SU-DHL-6 (cell line): ENCODE measurements around the gene SPTAN1.

Experiments
- H2AFZ ChIP-seq: fragments of 200-600 bp; sonication (generic); 2 replicates; pipeline ENCODE4 v1.6.1; 2014; ENCODE audit warnings: low read depth, mild to moderate bottlenecking, moderate library complexity, mixed read lengths, antibody characterized with exemption, low read length; ENCODE audit not compliant: severe bottlenecking
- H3F3A ChIP-seq: fragments of 200-600 bp; shearing (Covaris generic); 2 replicates; pipeline ENCODE4 v1.6.0; 2016; ENCODE audit warnings: antibody characterized with exemption, mild to moderate bottlenecking; ENCODE audit not compliant: insufficient read depth
- H3K27ac ChIP-seq: fragments of 200-600 bp; sonication (generic); 2 replicates; pipeline ENCODE4 v1.5.1; 2016; ENCODE audit warnings: low read depth, mild to moderate bottlenecking, low read length, moderate library complexity, mixed read lengths
- H3K27me3 ChIP-seq: fragments of 200-600 bp; sonication (generic), shearing (Covaris generic); 2 replicates; pipeline ENCODE4 v1.6.0; 2014; ENCODE audit warnings: mild to moderate bottlenecking, low read length
- H3K36me3 ChIP-seq: fragments of 200-600 bp; sonication (generic); 2 replicates; pipeline ENCODE4 v1.6.1; 2014; ENCODE audit warnings: mild to moderate bottlenecking, low read length, mixed read lengths
- H3K4me2 ChIP-seq: fragments of 300-600, 200-600 bp; shearing (Covaris generic), sonication (generic); 2 replicates; pipeline ENCODE4 v1.6.0; 2014; ENCODE audit warnings: low read length, low read depth, mild to moderate bottlenecking; ENCODE audit not compliant: poor library complexity, severe bottlenecking
- H3K4me3 ChIP-seq: fragments of 200-600 bp; sonication (generic); 2 replicates; pipeline ENCODE4 v1.5.1; 2014; ENCODE audit warnings: antibody characterized with exemption, low read length, mild to moderate bottlenecking, mixed read lengths; ENCODE audit not compliant: insufficient read depth, poor library complexity, severe bottlenecking
- H3K79me2 ChIP-seq: fragments of 200-600 bp; sonication (generic); 2 replicates; pipeline ENCODE4 v1.6.1; 2014; ENCODE audit warnings: mild to moderate bottlenecking, low read length, moderate library complexity; ENCODE audit not compliant: insufficient read depth
- H3K9ac ChIP-seq: fragments of 200-600 bp; sonication (generic); 2 replicates; pipeline ENCODE4 v1.7.0; 2014; ENCODE audit warnings: mild to moderate bottlenecking, low read length
- H3K9me2 ChIP-seq: fragments of 200-600 bp; sonication (generic); replicated peaks from 2 replicates; pipeline ENCODE4 v1.6.1; 2014; ENCODE audit warnings: low read length; ENCODE audit not compliant: insufficient read depth
- H3K9me3 ChIP-seq: fragments of 200-600 bp; sonication (generic); 2 replicates; pipeline ENCODE4 v1.6.1; 2014; ENCODE audit warnings: low read length, mixed read lengths; ENCODE audit not compliant: insufficient read depth
- H4K20me1 ChIP-seq: fragments of 200-600 bp; sonication (generic); 2 replicates; pipeline ENCODE4 v1.6.1; 2014; ENCODE audit warnings: low read depth, mild to moderate bottlenecking, antibody characterized with exemption, low read length, moderate library complexity, mixed read lengths
- EZH2phosphoT487 ChIP-seq: fragments of 200-600 bp; sonication (generic), shearing (Covaris generic); conservative IDR thresholded peaks from 2 replicates; pipeline ENCODE4 v1.6.1; 2018; ENCODE audit warnings: mild to moderate bottlenecking, antibody characterized with exemption, low read length, moderate library complexity, mixed read lengths
- TF ChIP-seq, protein P1 (sequence below): fragments of 200-600 bp; sonication (generic); IDR thresholded peaks from one replicate; pipeline ENCODE4 v1.5.1; 2017; ENCODE audit warnings: antibody characterized with exemption, mild to moderate bottlenecking, low read length, moderate library complexity; ENCODE audit not compliant: insufficient read depth, poor library complexity, severe bottlenecking

Gene SPTAN1

GRCh38 chr9:128528445-128529160 lies 23.8 kb upstream of the SPTAN1 start:
- no peaks in the 10 kb centered on the region for H3K9me3 ChIP-seq
- H3K9me2 ChIP-seq = no peaks in the 10 kb centered on the region
- H3K4me3 ChIP-seq = no peak overlapping the region
- H3K27ac ChIP-seq = no peak overlapping the region
- no peak overlapping the region for H3K4me2 ChIP-seq
- H3F3A ChIP-seq = no peaks in the 10 kb centered on the region
- no peaks in the 10 kb centered on the region for H3K27me3 ChIP-seq
- TF ChIP-seq EZH2phosphoT487 = no peak
- TF ChIP-seq, protein P1, sequence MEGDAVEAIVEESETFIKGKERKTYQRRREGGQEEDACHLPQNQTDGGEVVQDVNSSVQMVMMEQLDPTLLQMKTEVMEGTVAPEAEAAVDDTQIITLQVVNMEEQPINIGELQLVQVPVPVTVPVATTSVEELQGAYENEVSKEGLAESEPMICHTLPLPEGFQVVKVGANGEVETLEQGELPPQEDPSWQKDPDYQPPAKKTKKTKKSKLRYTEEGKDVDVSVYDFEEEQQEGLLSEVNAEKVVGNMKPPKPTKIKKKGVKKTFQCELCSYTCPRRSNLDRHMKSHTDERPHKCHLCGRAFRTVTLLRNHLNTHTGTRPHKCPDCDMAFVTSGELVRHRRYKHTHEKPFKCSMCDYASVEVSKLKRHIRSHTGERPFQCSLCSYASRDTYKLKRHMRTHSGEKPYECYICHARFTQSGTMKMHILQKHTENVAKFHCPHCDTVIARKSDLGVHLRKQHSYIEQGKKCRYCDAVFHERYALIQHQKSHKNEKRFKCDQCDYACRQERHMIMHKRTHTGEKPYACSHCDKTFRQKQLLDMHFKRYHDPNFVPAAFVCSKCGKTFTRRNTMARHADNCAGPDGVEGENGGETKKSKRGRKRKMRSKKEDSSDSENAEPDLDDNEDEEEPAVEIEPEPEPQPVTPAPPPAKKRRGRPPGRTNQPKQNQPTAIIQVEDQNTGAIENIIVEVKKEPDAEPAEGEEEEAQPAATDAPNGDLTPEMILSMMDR = no peak
- H3K36me3 ChIP-seq = peaks cover 3% of the 10 kb centered on the region; the same call in 1 of the 2 replicates
- H3K9ac ChIP-seq = no peak overlapping the region
- H4K20me1 ChIP-seq = no peaks in the 10 kb centered on the region
- no peaks in the 10 kb centered on the region for H3K79me2 ChIP-seq
- H2AFZ ChIP-seq = no peak overlapping the region

GRCh38 chr9:128529191-128529590 lies 23.2 kb upstream of the SPTAN1 start:
- Histone ChIP-seq H3K36me3 (peaks cover 3% of the 10 kb centered on the region; the same call in 1 of the 2 replicates), H3K4me3 (no peak overlapping the region), H3K9ac (no peak overlapping the region), H3K79me2 (no peaks in the 10 kb centered on the region), H3F3A (no peaks in the 10 kb centered on the region), H3K9me2 (no peaks in the 10 kb centered on the region), H4K20me1 (no peaks in the 10 kb centered on the region), H3K27me3 (no peaks in the 10 kb centered on the region), H2AFZ (no peak overlapping the region), H3K9me3 (no peaks in the 10 kb centered on the region), H3K4me2 (no peak overlapping the region), H3K27ac (no peak overlapping the region)
- TF ChIP-seq, protein P1 = no peak
- no peak for TF ChIP-seq EZH2phosphoT487

- H3K36me3 ChIP-seq = no peaks in the 10 kb centered on the region
- no peaks in the 10 kb centered on the region for H3K27me3 ChIP-seq
- H3K4me3 ChIP-seq = no peak overlapping the region
- no peak for TF ChIP-seq EZH2phosphoT487
- TF ChIP-seq, protein P1 = no peak
- H2AFZ ChIP-seq = no peak overlapping the region
- no peaks in the 10 kb centered on the region for H4K20me1 ChIP-seq
- no peaks in the 10 kb centered on the region for H3K79me2 ChIP-seq
- H3F3A ChIP-seq = no peaks in the 10 kb centered on the region
- no peaks in the 10 kb centered on the region for H3K9me3 ChIP-seq
- no peak overlapping the region for H3K27ac ChIP-seq
- H3K9ac ChIP-seq = no peak overlapping the region
- no peak overlapping the region for H3K4me2 ChIP-seq
- H3K9me2 ChIP-seq = no peaks in the 10 kb centered on the region
Measured at GRCh38 chr9:128532581-128532980, 19.8 kb upstream of the SPTAN1 start.
